ENCODE results near the gene CRADD. TPM values are rescaled to one million over a fixed set of nuclear protein-coding genes. Genes with fewer than 3 reads are reported as not detected.

Gene CRADD
- total and polyA plus RNA-seq, 2 experiments from 2014 or later: 18.6 to 21.5 TPM

- peak overlapping the region; percentile 57 for H2AFZ ChIP-seq
- peaks cover 47% of the 10 kb centered on the region for H3K4me1 ChIP-seq (ENCODE audit: insufficient read depth)
- H3K27me3 ChIP-seq (replicated peaks; ENCODE audit: insufficient read depth): no peaks in the 10 kb centered on the region
- no peaks in the 10 kb centered on the region for H3K9me3 ChIP-seq (ENCODE audit: low read depth)
- in situ Hi-C loops (cut with MboI): no loop called here
- no peak for TF ChIP-seq EZH2phosphoT487 (IDR thresholded peaks at IDR 0.05; ENCODE audit: insufficient read depth, low read depth)
- H3F3A ChIP-seq (ENCODE audit: insufficient read depth): peaks cover 46% of the 10 kb centered on the region
- H3K4me3 ChIP-seq: no peak overlapping the region
- no peaks in the 10 kb centered on the region for H3K9me2 ChIP-seq (ENCODE audit: insufficient read depth)
- no peaks in the 10 kb centered on the region for H3K79me2 ChIP-seq (ENCODE audit: insufficient read depth)
- no peaks in the 10 kb centered on the region for H3K36me3 ChIP-seq (ENCODE audit: low read depth)
- no peak for DNase-seq
- no peaks in the 10 kb centered on the region for H4K20me1 ChIP-seq (ENCODE audit: insufficient read depth)
- no peak overlapping the region for H3K4me2 ChIP-seq (ENCODE audit: unreplicated experiment)
- H3K27ac ChIP-seq: peak overlapping the region; percentile 86
- H3K9ac ChIP-seq: peak overlapping the region; percentile 69; the same call in 1 of the 2 replicates
- 97 to 100% methylated on average over 2 of the region's 2 CpGs for WGBS, 2 experiments (ENCODE audit: low coverage in 1 of 2, low lambda C conversion rate in 2 of 2, missing lambda C conversion rate in 2 of 2)
Measured at GRCh38 chr12:93802293-93802692, 125.1 kb downstream of the CRADD start.

DNA sequence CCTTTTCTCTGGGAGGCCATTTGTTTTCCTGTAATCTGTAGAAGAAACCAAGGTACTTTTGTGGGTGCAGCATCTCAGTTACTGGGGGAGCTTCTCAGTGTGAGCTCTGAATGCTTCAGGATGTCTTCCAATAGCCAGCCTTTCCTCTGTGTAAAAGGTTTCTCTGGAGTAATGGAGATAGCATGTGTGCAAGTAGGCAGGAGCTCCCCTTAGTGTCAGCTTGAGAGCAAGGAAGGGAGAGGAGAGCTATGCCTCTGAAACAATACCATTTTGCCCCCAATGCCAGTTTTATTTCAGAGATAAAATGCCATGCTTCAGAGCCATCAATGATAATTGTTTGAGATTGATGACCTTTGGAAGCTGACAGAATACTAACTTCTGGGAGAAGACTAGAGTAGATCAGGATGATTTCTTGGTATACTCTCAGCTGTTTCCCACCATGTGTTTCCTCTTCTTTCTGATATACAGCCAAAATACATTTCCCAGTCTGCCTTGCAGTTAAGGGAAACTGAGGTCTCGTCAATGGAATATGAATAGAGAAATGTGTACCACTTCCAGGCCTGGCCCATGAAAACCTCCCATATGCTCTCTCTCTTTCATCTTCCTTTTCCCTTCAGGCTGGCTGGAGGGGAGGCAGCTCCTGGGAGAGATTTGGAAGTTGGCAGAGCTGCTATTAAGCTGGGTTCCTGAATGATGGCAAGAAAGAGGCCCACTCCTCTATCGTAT, 125.7 kb downstream of the CRADD start:
- TF ChIP-seq EZH2phosphoT487 (IDR thresholded peaks at IDR 0.05; ENCODE audit: insufficient read depth, low read depth) (no peak), EZH2 (IDR thresholded peaks at IDR 0.05; ENCODE audit: insufficient read depth, poor library complexity, severe bottlenecking) (no peak)
- no peaks in the 10 kb centered on the region for H3K9me2 ChIP-seq (ENCODE audit: insufficient read depth)
- peak overlapping the region; percentile 69 for H3K9ac ChIP-seq
- no peaks in the 10 kb centered on the region for H3K9me3 ChIP-seq (ENCODE audit: low read depth)
- no peaks in the 10 kb centered on the region for H3K79me2 ChIP-seq (ENCODE audit: insufficient read depth)
- H2AFZ ChIP-seq: peak overlapping the region; percentile 57
- H3K36me3 ChIP-seq (ENCODE audit: low read depth): no peaks in the 10 kb centered on the region
- no peaks in the 10 kb centered on the region for H3K27me3 ChIP-seq (replicated peaks; ENCODE audit: insufficient read depth)
- peak overlapping the region; percentile 32 for H3K4me3 ChIP-seq
- H3K4me2 ChIP-seq (ENCODE audit: unreplicated experiment): peak overlapping the region; percentile 66
- 6 to 12% methylated on average over 2 of the region's 2 CpGs for WGBS, 2 experiments (ENCODE audit: low coverage in 1 of 2, low lambda C conversion rate in 2 of 2, missing lambda C conversion rate in 2 of 2)
- H4K20me1 ChIP-seq (ENCODE audit: insufficient read depth): no peaks in the 10 kb centered on the region
- peak overlapping the region; percentile 86 for H3K27ac ChIP-seq
- in situ Hi-C loops (cut with MboI): no loop called here
- peaks cover 46% of the 10 kb centered on the region for H3K4me1 ChIP-seq (ENCODE audit: insufficient read depth)
- H3F3A ChIP-seq (ENCODE audit: insufficient read depth): peaks cover 46% of the 10 kb centered on the region
- peak; percentile 68 for DNase-seq

DNA sequence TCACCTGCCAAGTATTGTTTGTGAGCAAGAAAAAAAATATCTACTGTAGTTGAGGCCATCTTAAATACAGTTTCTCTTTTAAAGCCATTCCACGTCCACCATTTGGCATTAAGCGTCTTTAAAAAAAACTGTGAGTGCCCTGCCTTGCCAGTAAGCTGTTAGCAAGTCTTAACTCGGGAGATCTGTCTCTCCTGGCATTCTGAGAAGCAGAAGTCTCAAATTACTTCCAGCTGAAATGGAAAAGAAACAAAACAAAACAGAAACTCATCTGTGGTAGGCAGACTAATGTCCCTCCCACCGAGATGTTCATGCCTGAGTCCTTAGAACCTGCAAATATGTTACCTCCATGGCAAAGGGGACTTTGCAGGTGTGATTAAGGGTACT, 126.2 kb downstream of the CRADD start:
- H3K27ac ChIP-seq: peak overlapping the region; percentile 86
- no peaks in the 10 kb centered on the region for H3K27me3 ChIP-seq (replicated peaks; ENCODE audit: insufficient read depth)
- H3K4me2 ChIP-seq (ENCODE audit: unreplicated experiment): peak overlapping the region; percentile 66
- H3K4me1 ChIP-seq (ENCODE audit: insufficient read depth): peaks cover 40% of the 10 kb centered on the region
- peak overlapping the region; percentile 69 for H3K9ac ChIP-seq
- TF ChIP-seq EZH2 (IDR thresholded peaks at IDR 0.05; ENCODE audit: insufficient read depth, poor library complexity, severe bottlenecking): no peak
- no peak for TF ChIP-seq EZH2phosphoT487 (IDR thresholded peaks at IDR 0.05; ENCODE audit: insufficient read depth, low read depth)
- 8 to 9% methylated on average over 4 of the region's 4 CpGs for WGBS, 2 experiments (ENCODE audit: low coverage in 1 of 2, low lambda C conversion rate in 2 of 2, missing lambda C conversion rate in 2 of 2)
- H3K79me2 ChIP-seq (ENCODE audit: insufficient read depth): no peaks in the 10 kb centered on the region
- H3F3A ChIP-seq (ENCODE audit: insufficient read depth): peaks cover 46% of the 10 kb centered on the region
- DNase-seq: peak; percentile 85
- no peaks in the 10 kb centered on the region for H4K20me1 ChIP-seq (ENCODE audit: insufficient read depth)
- H3K4me3 ChIP-seq: peak overlapping the region; percentile 32
- no peaks in the 10 kb centered on the region for H3K9me2 ChIP-seq (ENCODE audit: insufficient read depth)
- no peaks in the 10 kb centered on the region for H3K36me3 ChIP-seq (ENCODE audit: low read depth)
- H2AFZ ChIP-seq: peak overlapping the region; percentile 57
- in situ Hi-C loops (cut with MboI): no loop called here
- no peaks in the 10 kb centered on the region for H3K9me3 ChIP-seq (ENCODE audit: low read depth)

GRCh38 chr12:93804392-93805179, 127.4 kb downstream of the CRADD start:
- in situ Hi-C loops (cut with MboI): no loop called here
- TF ChIP-seq EZH2phosphoT487 (IDR thresholded peaks at IDR 0.05; ENCODE audit: insufficient read depth, low read depth) (peak; percentile 98), EZH2 (IDR thresholded peaks at IDR 0.05; ENCODE audit: insufficient read depth, poor library complexity, severe bottlenecking) (no peak)
- Histone ChIP-seq H3K4me3 (peak overlapping the region; percentile 18), H3K9me2 (ENCODE audit: insufficient read depth) (no peaks in the 10 kb centered on the region), H4K20me1 (ENCODE audit: insufficient read depth) (no peaks in the 10 kb centered on the region), H3K4me2 (ENCODE audit: unreplicated experiment) (peak overlapping the region; percentile 66), H3K9me3 (ENCODE audit: low read depth) (no peaks in the 10 kb centered on the region), H3K27ac (peak overlapping the region; percentile 86), H3K79me2 (ENCODE audit: insufficient read depth) (no peaks in the 10 kb centered on the region), H3K4me1 (ENCODE audit: insufficient read depth) (peaks cover 36% of the 10 kb centered on the region), H3K36me3 (ENCODE audit: low read depth) (no peaks in the 10 kb centered on the region), H3K27me3 (replicated peaks; ENCODE audit: insufficient read depth) (no peaks in the 10 kb centered on the region), H3F3A (ENCODE audit: insufficient read depth) (peaks cover 46% of the 10 kb centered on the region), H3K9ac (peak overlapping the region; percentile 44; the same call in 1 of the 2 replicates), H2AFZ (no peak overlapping the region)
- WGBS, 2 experiments (ENCODE audit: low coverage in 1 of 2, low lambda C conversion rate in 2 of 2, missing lambda C conversion rate in 2 of 2): 3 to 4% methylated on average over 5 of the region's 5 CpGs
- DNase-seq: peak; percentile 88

Measured in GM23248 (cell line).